GM18870 (cell line): ENCODE results near the gene SLC22A3.
"Not testable (repeated sequence)": the region's sequence is repeated elsewhere in the genome, so short reads cannot be mapped to it uniquely, and the experiment has no call there.

Source experiments
- ATAC-seq: cut with Tn5 transposase; IDR thresholded peaks from one replicate; pipeline ENCODE4 v1.9.1; 2021; ENCODE audit warnings: moderate library complexity; ENCODE audit not compliant: unreplicated experiment

The SLC22A3 gene, protein sequence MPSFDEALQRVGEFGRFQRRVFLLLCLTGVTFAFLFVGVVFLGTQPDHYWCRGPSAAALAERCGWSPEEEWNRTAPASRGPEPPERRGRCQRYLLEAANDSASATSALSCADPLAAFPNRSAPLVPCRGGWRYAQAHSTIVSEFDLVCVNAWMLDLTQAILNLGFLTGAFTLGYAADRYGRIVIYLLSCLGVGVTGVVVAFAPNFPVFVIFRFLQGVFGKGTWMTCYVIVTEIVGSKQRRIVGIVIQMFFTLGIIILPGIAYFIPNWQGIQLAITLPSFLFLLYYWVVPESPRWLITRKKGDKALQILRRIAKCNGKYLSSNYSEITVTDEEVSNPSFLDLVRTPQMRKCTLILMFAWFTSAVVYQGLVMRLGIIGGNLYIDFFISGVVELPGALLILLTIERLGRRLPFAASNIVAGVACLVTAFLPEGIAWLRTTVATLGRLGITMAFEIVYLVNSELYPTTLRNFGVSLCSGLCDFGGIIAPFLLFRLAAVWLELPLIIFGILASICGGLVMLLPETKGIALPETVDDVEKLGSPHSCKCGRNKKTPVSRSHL

DNA sequence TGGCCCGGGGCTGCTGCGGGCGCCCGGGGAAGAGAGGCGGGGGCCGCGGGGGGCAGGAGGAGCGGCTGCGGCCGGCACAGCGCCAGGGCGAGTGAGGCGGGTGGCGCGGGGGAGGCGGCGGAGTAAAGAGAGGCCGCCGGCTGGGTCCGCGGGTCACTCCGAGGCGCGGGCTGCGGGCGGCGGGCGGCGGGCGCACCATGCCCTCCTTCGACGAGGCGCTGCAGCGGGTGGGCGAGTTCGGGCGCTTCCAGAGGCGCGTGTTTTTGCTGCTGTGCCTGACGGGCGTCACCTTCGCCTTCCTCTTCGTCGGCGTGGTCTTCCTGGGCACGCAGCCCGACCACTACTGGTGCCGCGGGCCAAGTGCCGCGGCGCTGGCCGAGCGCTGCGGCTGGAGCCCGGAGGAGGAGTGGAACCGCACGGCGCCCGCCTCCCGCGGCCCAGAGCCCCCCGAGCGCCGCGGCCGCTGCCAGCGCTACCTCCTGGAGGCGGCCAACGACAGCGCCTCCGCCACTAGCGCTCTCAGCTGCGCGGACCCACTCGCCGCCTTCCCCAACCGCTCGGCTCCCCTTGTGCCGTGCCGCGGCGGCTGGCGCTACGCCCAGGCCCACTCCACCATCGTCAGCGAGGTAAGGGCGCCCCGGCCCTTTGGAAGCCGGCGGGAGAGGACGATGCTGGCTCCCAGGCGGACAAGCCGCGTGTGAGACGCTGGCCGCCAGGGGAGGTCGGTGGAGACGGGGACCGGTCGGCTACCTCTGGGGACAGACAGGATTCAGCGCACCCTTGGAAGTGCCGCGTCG lies at the start of gene SLC22A3:
Gene SLC22A3, plus strand, starts transcription at position 156 of the 797 bp plus-strand sequence. Its CDS starts 42 bp downstream, at position 198.
- no peak for ATAC-seq

DNA sequence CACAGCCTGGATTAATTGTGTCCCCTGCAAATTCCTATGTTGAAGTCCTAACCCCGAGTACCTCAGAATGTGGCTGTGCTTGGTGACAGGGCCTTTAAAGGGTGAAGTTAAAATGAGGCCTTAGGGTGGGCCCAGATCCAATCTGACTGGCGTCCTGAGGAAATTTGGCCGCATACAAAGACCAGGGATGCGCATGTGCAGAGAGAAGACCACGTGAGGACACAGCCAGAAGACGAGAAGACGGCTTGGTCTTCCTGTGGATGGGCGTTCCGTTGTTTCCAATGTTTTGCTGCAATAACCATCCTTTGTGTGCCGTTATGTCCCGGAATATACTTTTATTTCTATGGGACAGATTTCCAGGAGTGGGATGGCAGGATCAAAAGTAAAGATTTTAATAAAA lies 48.6 kb upstream of the SLC22A3 start:
- no peak for ATAC-seq

DNA sequence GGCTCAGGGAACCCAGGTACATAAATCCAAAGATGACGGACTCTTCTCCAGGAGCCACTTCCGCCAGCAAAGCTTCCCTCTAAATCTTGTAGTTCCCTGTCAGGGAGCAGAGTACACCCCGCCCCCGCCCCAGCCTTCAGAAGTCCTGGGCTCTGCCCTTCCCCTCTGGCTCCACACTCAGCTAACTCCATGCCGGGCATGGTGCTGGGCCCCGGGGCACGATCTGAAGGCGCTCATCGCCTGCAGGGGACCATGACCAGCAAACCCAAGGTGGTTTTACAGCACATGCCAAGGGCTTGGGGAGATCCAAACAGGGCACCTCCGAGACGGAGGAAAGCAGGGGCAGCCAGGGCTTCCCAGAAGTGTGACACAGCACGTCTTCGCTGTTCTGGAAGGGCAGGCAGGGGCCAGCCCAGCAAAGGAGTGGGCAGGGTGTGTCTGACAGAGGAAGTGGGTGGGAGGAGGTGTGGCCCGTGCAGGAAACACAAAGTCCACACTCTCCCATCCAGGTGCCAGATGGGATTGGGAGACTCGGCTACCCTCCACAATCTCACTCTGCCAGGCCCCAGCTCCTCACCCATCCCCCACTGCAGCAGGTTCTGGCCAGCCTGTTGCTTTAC lies 48.0 kb upstream of the SLC22A3 start:
- no peak for ATAC-seq

DNA sequence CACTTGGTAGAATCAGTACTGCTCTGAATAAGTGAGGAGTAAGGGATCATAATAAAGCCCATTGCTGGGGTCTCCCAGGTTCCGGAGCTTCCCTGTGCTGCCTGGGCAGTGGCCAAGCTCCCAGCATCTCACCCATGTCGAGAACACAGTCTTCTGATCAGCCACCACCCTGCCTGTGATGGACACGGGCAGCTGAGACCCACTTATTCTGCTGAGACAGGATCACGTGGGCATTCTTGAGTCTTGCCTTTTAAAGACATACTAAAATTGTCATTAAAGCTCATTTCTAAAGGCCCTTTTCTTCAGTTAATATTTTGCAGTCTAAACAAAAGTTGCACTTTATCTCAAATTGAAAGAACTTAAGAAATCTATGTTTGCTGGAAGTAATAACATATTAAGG lies 46.8 kb upstream of the SLC22A3 start:
- no peak for ATAC-seq

DNA sequence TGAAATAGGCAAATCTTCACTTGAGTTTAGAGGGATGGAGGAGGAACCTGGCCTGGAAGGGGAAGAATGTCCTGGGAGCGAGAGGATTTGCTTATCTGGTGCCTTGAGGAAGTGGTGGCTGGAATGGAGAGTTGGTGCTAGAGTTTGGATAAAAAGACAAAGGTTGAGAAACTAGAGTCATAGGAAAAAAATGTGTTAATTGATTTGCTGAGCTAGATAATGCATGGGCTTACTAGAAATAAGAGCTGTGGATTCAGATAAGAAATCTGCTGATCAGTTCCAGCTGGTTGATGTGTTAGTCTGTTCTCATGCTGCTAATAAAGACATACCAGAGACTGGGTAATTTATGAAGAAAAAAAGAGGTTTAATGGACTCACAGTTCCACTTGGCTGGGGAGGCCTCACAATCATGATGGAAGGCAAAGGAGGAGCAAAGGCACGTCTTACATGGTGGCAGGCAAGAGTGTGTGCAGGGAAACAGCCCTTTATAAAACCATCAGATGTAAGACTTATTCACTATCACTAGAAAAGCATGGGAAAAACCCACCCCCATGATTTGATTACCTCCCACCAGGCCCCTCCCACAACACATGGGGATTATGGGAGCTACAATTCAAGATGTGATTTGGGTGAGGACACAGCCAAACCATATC lies 45.6 kb upstream of the SLC22A3 start:
- not testable (repeated sequence) for ATAC-seq

DNA sequence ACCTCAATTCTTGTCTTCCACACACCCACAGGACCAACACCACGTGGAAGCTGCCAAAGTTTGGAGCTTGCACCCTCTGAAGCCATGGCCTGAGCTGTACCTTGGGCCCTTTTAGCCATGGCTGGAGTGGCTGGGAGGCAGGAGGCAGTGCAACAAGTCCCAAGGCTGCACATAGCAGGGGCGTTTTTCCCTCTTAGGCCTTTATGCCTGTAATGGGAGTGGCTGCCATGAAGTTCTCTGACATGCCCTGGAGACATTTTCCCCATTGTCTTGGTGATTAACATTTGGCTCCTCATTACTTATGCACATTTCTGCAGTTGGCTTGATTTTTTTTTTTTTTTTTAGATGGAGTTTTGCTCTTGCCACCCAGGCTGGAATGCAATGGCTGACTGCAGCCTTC lies 44.4 kb upstream of the SLC22A3 start:
- ATAC-seq, result no peak

DNA sequence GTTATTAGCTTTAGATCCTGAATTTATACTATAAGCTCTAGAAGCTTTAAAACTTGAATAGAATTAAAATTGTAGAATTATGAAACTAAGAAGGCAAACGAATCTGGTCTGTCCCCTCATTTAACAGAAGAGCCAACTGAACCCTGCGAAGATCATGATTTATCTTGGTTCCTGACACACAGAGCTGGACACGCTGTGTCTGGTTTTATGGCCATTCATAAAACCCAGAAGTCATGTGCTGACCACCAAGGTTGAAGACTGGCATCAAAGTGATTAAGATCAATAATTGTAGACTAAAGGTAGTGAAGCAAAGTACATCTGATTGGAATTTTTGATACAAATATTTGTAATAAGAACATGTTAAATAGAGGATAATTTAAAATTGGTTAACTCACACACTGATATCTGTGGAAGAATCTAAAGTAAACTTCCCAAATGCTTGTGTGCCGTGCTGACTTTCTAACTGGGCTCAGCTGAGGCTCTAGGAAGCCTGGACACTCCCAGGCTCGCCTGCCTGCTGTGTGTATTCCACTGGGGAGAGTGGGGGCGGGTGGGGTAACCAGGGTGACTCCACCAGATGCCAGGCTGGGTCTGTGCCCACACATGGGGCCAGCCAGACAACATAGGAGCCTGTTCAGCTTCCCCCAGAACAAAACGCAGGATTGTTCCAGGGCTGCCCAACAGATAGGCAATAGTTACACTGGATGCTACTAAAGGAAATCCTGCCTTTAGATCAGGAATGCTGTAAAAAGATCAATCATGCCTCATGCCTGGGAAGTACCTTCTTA lies 42.1 kb upstream of the SLC22A3 start:
- ATAC-seq, result no peak

DNA sequence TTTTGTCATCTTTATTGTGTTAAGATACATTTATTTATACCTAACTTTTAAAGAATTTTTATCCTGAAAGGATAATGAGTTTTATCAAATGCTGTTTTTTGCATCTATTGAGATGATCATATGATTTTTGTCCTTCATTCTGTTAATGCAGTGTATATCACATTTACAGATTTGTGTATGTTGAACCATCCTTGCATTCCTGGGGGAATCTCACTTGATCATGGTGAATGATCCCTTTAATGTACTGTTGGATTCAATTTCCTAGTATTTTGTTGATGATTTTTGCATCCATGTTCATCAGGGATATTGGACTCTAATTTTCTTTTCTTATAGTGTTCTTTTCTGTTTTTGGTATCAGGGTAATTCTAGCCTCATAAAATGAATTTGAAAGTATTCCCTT lies 38.5 kb upstream of the SLC22A3 start:
- no peak for ATAC-seq

DNA sequence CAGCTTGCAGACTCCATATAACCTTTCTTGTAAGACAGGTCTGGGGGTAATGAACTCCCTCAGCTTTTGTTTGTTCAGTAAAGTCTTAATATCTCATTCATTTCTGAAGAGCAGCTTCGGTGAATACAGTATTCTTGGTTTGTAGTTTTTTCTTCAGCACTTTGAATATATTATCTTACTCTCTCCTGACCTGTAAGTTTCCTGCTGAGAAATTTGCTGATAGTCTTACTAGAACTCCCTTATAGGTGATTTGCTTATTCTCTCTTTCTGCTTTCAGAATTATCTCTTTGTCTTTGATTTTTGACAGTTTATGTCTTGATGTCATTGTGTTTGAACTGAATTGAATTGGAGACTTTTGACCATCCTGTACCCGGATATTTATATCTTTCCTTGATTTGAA lies 35.3 kb upstream of the SLC22A3 start:
- ATAC-seq, result no peak

DNA sequence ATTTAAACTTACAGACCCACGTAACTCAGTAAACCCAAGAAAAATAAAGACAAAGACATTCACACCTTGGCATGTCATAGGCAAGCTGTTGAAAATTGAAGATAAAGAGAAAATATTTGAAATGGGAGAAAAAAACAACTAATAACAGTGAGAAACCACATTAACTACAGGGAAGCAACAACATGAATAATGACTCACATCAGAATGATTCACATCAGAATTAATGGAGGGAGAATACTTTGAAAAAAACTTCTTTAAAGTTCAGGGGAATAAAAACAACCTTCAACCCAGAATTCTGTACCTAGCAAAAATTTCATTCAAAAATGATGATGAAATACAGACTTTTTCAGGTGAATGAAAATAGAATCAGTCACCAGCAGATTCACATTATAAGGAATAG lies 32.9 kb upstream of the SLC22A3 start:
- ATAC-seq, result no peak

DNA sequence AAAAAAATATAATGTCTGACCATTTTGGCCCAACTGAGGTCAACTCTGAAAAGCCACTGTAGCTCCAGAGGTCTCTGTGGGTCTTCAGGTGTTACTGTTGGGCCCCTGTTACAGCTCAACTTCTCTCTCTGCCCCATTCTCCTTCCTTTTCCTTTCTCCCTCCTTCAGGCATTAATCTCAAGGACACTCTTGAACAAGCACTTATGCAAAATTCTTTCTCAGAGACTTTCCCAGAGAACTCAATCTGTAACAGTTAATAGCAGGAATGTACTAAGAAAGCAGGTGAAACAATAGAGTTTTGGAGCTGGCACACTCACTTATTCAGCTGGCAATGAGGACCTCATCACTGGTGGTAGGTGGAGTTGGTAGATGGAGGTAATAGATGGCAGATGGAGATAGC lies 31.9 kb upstream of the SLC22A3 start:
- no peak for ATAC-seq

DNA sequence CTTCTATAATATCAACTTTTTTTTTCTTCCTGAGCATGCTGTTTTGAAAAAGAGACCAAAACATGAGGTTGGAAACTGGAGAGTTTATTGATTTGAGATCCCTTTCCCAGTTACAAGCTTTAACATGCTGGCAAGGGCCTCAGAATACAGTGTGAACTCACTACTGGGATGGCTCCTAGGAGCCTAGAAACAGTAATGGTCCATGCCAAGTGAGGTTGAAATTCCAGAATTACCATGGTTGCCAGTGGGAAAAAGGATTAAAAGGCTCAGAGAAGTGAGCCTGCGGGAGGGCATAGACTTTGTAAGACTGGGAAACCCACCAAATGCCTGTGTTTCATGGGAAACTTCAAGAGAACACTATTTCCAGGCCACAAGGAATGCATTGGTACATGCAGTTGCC lies 28.9 kb upstream of the SLC22A3 start:
- no peak for ATAC-seq

DNA sequence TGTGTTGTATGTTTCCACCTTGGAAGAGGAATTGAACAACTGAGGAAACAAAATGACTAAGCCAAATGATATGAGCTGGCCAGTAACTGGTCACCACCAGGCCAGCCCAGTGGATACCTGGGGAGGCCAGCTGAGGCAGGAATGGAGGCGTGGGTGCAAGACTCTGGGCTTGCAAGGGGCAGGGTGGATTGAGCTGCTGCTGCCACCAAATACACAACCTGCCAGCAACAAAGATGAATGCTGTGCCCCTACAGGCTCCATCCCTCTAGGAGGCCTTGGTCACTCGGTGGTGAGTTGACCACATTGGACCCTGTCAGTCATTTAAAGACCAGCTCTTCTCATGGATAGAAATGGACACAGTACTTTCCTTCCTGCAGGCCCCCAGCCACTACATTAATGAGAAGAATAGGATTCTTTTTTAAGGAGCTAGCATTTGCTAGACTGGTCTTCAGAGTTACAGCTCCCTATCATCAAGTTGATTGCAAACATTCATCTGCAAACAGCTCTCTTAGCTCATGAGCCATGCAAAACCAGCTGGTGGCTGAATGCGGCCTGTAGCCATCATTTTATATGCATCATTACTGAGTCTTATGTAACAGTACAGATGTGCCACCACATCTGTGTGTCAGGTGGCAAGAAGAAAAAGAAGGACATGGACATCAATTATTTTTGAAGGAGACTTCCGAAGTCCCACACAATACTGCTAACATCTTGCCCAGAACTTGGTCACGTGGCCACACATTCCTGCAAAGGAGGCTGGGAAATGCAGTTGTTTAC lies 26.3 kb upstream of the SLC22A3 start:
- ATAC-seq, result no peak

DNA sequence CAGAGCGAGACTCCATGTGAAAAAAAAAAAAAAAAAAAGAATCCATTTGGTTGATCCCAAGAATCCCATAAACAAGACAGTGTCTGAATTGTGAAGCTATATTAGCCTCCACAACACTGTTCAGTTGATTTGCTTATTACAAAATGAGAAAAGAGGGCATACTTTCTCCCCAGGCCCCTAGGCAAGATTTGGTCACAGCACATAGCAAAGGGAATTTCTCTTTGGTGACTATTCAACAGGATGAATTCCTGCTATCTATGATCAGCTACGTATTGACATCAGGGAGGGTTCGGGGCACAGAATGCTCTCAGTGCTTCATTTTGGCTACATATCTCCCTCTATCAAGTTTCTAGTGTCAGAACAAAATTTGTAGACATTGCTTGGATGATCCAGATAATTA lies 20.2 kb upstream of the SLC22A3 start:
- no peak for ATAC-seq

DNA sequence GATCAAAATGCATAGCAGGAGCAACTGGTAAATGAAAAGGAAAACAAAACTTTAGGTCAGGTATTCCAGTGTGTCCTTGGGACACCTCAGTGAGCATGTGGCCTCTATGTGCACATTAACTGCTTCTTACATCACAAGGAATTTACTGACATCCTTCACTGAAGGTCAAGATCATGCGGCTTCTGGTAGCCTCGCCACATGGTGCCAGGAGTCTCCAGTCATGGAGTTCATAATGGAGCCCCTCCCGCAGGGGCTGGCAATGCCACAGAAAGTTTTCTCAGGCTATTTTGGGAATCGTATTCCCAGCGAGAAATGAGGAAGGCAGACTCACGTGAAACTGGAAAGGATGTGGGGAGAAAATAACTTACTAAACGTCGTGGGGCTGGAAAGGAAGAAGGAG lies 19.7 kb upstream of the SLC22A3 start:
- ATAC-seq, result no peak

DNA sequence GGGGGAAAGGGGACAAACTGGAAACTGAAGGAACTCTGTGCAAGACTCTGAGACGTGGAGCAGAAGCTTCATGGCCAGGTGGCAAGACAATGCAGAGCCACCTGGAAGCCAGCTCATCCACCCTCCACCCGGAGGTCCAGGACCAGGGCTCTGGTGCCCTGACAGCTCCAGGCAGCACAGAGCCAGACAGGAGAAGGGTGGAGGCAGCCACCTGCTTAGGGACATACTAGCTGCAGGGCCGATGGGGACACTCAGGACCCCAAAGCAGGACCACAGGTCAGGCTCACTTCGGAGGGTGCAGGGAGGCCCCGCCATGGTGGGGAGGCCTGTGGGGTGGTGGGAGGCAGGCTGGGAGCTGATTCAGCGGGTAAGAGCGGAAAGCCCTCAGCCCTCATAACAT lies 19.0 kb upstream of the SLC22A3 start:
- ATAC-seq, result no peak

DNA sequence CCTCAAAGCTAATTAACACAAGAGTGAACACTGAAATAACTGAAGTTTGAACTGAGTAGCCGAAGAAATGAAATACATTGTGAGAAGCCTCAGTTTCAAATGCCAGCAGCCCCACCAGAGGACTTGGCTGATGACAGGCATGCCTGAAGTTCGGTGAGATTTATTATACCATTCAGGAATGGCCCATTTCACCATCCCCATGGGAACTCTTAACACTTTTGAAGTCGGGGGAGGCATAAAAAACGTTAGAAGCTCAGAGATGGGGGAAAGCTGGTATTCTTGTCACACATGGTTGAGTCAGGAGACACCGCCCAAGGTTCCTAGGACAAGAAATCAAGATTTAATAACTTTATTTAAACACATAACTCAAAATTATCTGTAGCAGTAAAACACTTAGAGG lies 17.6 kb upstream of the SLC22A3 start:
- ATAC-seq, result no peak

DNA sequence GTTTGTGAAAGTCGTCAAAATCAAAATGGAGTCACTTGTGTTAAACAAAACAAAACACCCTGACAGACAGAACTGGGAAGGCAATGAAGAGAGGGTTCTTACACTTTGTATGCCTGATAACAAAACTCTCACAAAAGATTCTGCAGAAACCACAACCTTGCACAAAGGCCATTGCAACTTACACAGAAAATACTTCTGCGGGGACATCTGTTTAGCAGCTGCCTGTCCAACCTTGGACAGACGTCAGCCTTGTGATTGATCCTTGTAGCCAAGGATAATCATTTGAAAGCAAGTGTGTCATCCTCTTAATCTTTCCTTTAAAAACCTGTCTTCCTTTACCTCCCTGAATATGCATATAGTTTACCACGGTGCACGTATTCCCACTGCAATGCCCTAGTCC lies 17.0 kb upstream of the SLC22A3 start:
- no peak for ATAC-seq

DNA sequence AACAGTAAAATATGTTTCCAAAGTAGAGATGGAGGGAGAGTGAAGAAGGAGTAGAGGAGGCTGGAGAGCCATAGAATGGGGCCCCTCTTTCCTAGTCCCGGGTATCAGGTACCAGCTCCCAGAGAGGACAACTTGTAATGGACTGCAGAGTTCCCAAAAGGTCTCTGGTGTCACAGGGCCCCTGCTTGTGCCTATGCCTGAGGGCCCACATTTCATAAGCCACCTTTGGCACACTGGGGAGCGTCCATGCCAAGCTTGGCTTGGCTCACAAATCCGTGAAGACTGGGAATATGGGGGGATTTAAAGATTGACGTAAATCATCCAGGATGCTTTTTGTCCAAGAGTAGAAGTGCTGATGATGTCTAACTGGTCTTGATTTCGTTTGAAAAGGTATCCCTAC lies 16.4 kb upstream of the SLC22A3 start:
- no peak for ATAC-seq

DNA sequence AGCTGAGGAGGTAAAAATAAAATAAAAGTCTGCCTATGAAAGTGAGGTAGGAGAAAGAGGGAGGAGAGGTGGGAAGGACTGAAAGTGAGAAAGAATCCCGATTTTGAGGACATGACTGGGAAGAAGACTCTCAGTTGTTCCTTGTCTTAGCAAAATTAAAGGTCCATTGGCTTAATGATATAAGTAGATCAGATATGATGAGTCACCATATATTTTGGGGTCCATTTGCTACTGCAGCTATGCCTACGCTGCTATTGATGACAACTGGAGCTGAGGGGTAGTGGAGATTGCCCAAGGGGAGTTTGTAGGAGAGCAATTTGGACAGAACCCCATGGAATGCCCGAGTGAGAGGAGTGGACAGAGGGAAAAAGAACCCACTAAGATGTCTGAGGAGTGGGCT lies 15.1 kb upstream of the SLC22A3 start:
- no peak for ATAC-seq
